HG03097 (cell line): Measurements from ENCODE around the gene RASGRP3.

ENCODE experiments used
- ATAC-seq: cut with Tn5 transposase; IDR thresholded peaks from one replicate; pipeline ENCODE4 v1.9.1; 2021; ENCODE audit not compliant: unreplicated experiment, low FRiP score

Gene RASGRP3

DNA sequence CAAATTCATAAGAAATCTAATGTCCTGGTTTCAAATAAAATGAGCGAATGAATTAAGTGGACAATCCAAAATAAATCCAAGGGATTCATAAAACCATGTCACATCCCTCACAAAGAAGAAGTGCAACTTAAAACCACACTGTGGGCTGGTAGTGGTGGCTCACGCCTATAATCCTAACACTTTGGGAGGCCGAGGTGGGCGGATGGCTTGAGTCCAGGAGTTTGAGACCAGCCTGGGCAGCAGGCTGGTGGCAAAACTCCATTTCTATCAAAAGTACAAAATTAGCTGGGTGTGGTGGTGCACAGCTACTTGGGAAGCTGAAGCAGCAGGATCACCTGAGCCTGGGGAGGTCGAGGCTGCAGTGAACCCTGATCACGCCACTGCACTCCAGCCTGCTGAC lies 97.2 kb downstream of the RASGRP3 start:
- ATAC-seq, result no peak

- no peak for ATAC-seq
These were observed 100.6 kb downstream of the RASGRP3 start for GRCh38 chr2:33577084-33577483.

DNA sequence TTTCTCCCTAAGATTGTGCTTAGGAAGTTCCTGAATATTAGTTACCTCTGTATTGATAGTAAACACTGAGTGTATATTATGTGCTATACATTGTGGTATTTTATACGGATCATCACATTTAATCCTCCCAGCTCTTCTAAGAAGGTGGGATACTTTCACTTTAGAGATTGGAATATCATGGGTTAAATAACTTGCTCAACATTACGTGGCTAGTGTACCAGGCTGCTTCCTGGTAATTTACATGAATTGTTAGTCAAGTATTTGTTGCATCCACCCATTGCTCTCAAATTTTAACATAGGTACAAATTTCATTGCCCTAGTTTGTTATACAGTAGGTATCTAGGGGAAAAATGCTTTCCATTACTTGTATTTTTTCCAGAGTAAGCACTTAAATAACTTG lies 101.2 kb downstream of the RASGRP3 start:
- no peak for ATAC-seq

GRCh38 chr2:33579227-33579626 lies 102.8 kb downstream of the RASGRP3 start:
- ATAC-seq, result no peak

GRCh38 chr2:33581872-33582271 lies 105.4 kb downstream of the RASGRP3 start:
- ATAC-seq, result no peak

DNA sequence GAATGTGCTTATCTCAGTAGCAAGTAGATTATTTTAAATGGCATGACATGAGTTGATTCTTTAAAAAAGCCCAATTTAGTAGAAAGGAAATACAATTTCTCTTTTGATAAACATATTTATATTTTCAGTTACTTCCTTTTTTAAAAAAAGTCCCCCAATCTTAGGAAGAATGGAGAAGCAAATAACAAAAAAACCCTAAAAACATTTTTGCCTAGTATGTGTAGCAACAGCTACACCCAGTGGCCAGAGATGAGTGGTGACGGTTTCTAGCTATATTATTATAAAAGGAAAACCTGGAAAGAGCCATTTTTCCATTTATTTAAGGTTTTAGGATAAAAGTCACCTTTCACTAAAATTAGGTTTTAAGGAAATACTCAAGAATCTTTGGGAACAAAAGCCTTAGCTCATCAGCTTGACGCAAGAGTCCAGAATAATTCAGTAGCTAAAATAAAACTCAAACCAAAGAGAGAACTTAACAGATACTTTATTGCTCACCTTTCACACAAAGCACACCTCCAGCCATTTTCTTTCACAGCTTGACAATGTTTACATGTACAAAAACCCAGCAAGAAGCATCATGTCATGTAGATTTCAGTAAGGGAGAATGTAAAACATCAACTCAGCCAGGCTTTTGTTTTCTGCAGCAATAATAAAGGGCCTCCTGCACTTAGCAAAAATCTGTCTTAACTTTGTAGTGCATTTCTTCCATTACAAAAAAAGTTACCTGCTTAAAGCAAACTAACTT lies 106.9 kb downstream of the RASGRP3 start:
- ATAC-seq, result peak; percentile 58

GRCh38 chr2:33586766-33587165 lies 110.3 kb downstream of the RASGRP3 start:
- ATAC-seq, result no peak

DNA sequence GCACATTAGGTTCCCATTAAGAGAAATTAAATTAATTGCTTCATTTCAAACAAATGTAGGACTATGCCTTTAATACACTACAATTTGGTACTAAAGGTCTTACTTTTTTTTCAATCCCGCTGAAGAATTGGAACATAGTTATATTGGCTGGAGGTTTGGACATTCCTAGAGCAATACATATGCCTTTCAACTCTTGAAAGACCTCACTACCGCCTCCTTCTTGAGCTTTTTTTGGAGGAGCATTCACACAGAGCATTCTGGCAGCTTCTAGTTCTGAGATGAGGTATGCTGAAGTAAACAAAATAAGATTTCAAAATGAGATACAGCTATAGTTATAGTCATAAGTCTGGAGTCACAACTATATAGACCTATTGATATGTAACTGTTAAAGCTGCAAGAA lies 111.8 kb downstream of the RASGRP3 start:
- ATAC-seq, result no peak

DNA sequence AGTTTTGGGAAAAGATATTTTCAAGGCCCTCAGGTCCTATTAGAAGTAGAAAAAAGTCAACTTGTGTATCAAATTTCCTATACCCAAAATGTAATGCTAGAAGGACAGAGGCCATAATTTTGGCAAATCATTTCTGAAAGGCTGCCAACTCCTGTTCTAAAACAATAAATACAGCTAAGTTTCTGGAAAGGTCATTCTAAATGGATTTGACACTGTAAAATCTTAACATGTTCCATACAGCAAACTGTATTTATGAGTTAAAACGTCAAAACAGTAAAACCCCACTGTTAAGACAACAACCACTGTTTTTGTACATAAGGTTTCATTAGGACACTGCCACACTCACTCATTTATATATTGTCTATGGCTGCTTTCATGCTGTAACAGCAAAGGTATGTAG lies 113.0 kb downstream of the RASGRP3 start:
- no peak for ATAC-seq

GRCh38 chr2:33595385-33595784 lies 118.9 kb downstream of the RASGRP3 start:
- ATAC-seq, result no peak

GRCh38 chr2:33597026-33597425 lies 120.6 kb downstream of the RASGRP3 start:
- no peak for ATAC-seq

GRCh38 chr2:33598561-33599174 lies 122.2 kb downstream of the RASGRP3 start:
- ATAC-seq, result peak; percentile 53

DNA sequence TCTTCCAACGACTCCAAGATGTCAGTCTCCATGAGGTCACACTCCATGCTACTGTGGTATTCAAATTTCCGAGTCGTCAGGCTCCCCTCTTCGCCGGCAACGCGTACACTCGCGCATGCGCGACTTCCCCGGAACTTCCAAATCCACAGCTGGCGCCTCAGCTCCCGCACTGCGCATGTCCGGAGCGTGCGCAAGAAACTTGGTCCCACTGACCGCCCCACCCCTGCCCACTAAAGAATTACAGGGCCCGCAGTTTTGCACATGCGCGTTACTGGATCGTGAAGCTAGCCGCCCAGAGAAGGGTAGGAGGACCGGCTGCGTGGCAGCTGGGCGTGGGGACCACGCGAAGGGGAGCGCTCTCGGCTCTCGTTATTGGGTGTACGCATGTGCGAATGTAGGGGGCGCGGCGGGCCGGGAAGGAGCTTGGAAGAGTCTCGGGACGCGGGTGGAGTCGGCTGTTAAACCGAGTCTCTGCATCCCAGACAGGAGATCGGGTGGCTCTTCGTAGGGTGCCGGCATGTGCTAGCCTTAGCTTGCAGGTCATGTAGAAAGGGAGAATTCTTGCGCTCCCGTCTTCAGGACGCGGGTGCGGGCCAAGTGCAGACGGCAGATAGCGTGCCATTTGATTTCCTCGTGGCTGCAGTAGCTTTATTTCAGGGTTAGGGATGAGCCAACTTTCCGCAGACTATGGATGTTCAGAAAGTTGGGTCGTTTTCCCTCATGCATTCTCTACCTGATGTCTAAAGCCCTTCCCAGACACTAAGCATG lies 122.9 kb downstream of the RASGRP3 start, which contains the start of gene FAM98A:
FAM98A (minus strand) TSS at position 125 of the 768 bp plus-strand sequence; CDS start at position 47, 78 bp downstream.
- ATAC-seq, result peak; percentile 94

GRCh38 chr2:33599943-33600192 lies 123.4 kb downstream of the RASGRP3 start:
- ATAC-seq, result no peak

- ATAC-seq, result no peak
These were observed 125.9 kb downstream of the RASGRP3 start for GRCh38 chr2:33602201-33602830.

GRCh38 chr2:33603416-33603815 lies 127.0 kb downstream of the RASGRP3 start:
- no peak for ATAC-seq

- ATAC-seq, result no peak
These were observed 128.6 kb downstream of the RASGRP3 start for GRCh38 chr2:33605056-33605455.

- ATAC-seq, result no peak
These were observed 129.7 kb downstream of the RASGRP3 start for GRCh38 chr2:33606100-33606499.

GRCh38 chr2:33606622-33607021 lies 130.2 kb downstream of the RASGRP3 start:
- no peak for ATAC-seq

DNA sequence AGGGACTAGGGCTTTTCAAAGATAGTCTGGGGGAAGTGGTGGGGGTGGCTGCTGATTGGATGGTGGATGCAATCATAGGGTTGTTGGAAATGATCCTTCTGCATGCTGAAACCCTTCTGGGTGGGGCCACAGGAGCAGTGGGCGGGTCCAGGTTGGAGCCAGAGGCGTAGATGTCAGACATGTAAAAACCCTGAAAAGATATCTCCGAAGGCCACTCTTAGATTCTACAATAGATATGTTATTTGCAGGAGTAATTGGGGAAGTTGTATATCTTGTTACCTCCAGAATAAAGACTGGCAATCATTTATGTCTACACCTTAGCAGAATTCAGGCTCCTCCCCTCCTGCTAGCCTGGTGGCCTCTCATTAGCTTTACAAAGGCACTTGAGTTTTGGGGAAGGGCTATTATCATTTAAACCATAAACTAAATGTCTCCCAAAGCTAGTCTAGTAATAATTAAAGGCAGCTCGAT lies 130.8 kb downstream of the RASGRP3 start:
- no peak for ATAC-seq

GRCh38 chr2:33607905-33608304 lies 131.5 kb downstream of the RASGRP3 start:
- no peak for ATAC-seq
